ENCODE results near the gene FGA. TPM values are rescaled to one million over a fixed set of nuclear protein-coding genes. Genes with fewer than 3 reads are reported as not detected.
"Not testable (repeated sequence)": the region's sequence is repeated elsewhere in the genome, so short reads cannot be mapped to it uniquely, and the experiment has no call there.

FGA gene
- total RNA-seq, 1 experiment from 2014 or later = not detected

- Histone ChIP-seq H3K36me3 (replicated peaks; ENCODE audit: control insufficient read depth, insufficient read depth, low read length) (no peaks in the 10 kb centered on the region), H3K4me3 (ENCODE audit: insufficient read depth, low read depth, low read length) (no peak overlapping the region), H3K27me3 (ENCODE audit: control insufficient read depth, insufficient read depth, low read length) (no peaks in the 10 kb centered on the region)
- no peak for DNase-seq
These were observed 23.8 kb upstream of the FGA start for GRCh38 chr4:154614306-154614705.

- Histone ChIP-seq H3K36me3 (replicated peaks; ENCODE audit: control insufficient read depth, insufficient read depth, low read length) (no peaks in the 10 kb centered on the region), H3K27me3 (ENCODE audit: control insufficient read depth, insufficient read depth, low read length) (no peaks in the 10 kb centered on the region), H3K4me3 (ENCODE audit: insufficient read depth, low read depth, low read length) (no peak within 1 kb of the TSS)
- no peak for DNase-seq
These were observed 22.2 kb upstream of the FGA start, which contains the start of gene FGG for GRCh38 chr4:154612472-154613414. TSS of gene FGG (minus strand) at chr4:154612656. CDS start at chr4:154612609, 47 bp downstream.

GRCh38 chr4:154611833-154612232 is 21.3 kb upstream of the FGA start:
- no peaks in the 10 kb centered on the region for H3K27me3 ChIP-seq (ENCODE audit: control insufficient read depth, insufficient read depth, low read length)
- no peaks in the 10 kb centered on the region for H3K36me3 ChIP-seq (replicated peaks; ENCODE audit: control insufficient read depth, insufficient read depth, low read length)
- DNase-seq = no peak
- no peak overlapping the region for H3K4me3 ChIP-seq (ENCODE audit: insufficient read depth, low read depth, low read length)

GRCh38 chr4:154610582-154610981 is 20.0 kb upstream of the FGA start:
- no peak overlapping the region for H3K4me3 ChIP-seq (ENCODE audit: insufficient read depth, low read depth, low read length)
- no peaks in the 10 kb centered on the region for H3K27me3 ChIP-seq (ENCODE audit: control insufficient read depth, insufficient read depth, low read length)
- no peak for DNase-seq

GRCh38 chr4:154609532-154609931 is 19.0 kb upstream of the FGA start:
- no peak for DNase-seq

More at GRCh38 chr4:154610582-154610981, 20.0 kb upstream of the FGA start:
- H3K36me3 ChIP-seq (replicated peaks; ENCODE audit: control insufficient read depth, insufficient read depth, low read length) = no peaks in the 10 kb centered on the region

GRCh38 chr4:154608361-154609252 is 18.1 kb upstream of the FGA start:
- H3K27me3 ChIP-seq (ENCODE audit: control insufficient read depth, insufficient read depth, low read length) = no peaks in the 10 kb centered on the region
- H3K36me3 ChIP-seq (replicated peaks; ENCODE audit: control insufficient read depth, insufficient read depth, low read length) = no peaks in the 10 kb centered on the region
- no peak overlapping the region for H3K4me3 ChIP-seq (ENCODE audit: insufficient read depth, low read depth, low read length)
- no peak for DNase-seq

More at GRCh38 chr4:154609532-154609931, 19.0 kb upstream of the FGA start:
- Histone ChIP-seq H3K36me3 (replicated peaks; ENCODE audit: control insufficient read depth, insufficient read depth, low read length) (no peaks in the 10 kb centered on the region), H3K27me3 (ENCODE audit: control insufficient read depth, insufficient read depth, low read length) (no peaks in the 10 kb centered on the region), H3K4me3 (ENCODE audit: insufficient read depth, low read depth, low read length) (no peak overlapping the region)

GRCh38 chr4:154606728-154607723 is 16.5 kb upstream of the FGA start:
- H3K4me3 ChIP-seq (ENCODE audit: insufficient read depth, low read depth, low read length) = no peak overlapping the region
- no peaks in the 10 kb centered on the region for H3K27me3 ChIP-seq (ENCODE audit: control insufficient read depth, insufficient read depth, low read length)
- no peaks in the 10 kb centered on the region for H3K36me3 ChIP-seq (replicated peaks; ENCODE audit: control insufficient read depth, insufficient read depth, low read length)
- DNase-seq = no peak

- H3K27me3 ChIP-seq (ENCODE audit: control insufficient read depth, insufficient read depth, low read length) = no peaks in the 10 kb centered on the region
- DNase-seq = no peak
- H3K4me3 ChIP-seq (ENCODE audit: insufficient read depth, low read depth, low read length) = no peak overlapping the region
- H3K36me3 ChIP-seq (replicated peaks; ENCODE audit: control insufficient read depth, insufficient read depth, low read length) = no peaks in the 10 kb centered on the region
These were observed 14.2 kb upstream of the FGA start for GRCh38 chr4:154604696-154605200.

- H3K36me3 ChIP-seq (replicated peaks; ENCODE audit: control insufficient read depth, insufficient read depth, low read length) = no peaks in the 10 kb centered on the region
These were observed 12.7 kb upstream of the FGA start for GRCh38 chr4:154603033-154603943.

GRCh38 chr4:154602404-154603020 is 12.0 kb upstream of the FGA start:
- no peak for DNase-seq
- Histone ChIP-seq H3K4me3 (ENCODE audit: insufficient read depth, low read depth, low read length) (no peak overlapping the region), H3K27me3 (ENCODE audit: control insufficient read depth, insufficient read depth, low read length) (no peaks in the 10 kb centered on the region), H3K36me3 (replicated peaks; ENCODE audit: control insufficient read depth, insufficient read depth, low read length) (no peaks in the 10 kb centered on the region)

More at GRCh38 chr4:154603033-154603943, 12.7 kb upstream of the FGA start:
- Histone ChIP-seq H3K4me3 (ENCODE audit: insufficient read depth, low read depth, low read length) (no peak overlapping the region), H3K27me3 (ENCODE audit: control insufficient read depth, insufficient read depth, low read length) (no peaks in the 10 kb centered on the region)
- no peak for DNase-seq

GRCh38 chr4:154597798-154598774 is 7.5 kb upstream of the FGA start:
- no peaks in the 10 kb centered on the region for H3K27me3 ChIP-seq (ENCODE audit: control insufficient read depth, insufficient read depth, low read length)
- H3K4me3 ChIP-seq (ENCODE audit: insufficient read depth, low read depth, low read length) = no peak overlapping the region
- no peak for DNase-seq
- H3K36me3 ChIP-seq (replicated peaks; ENCODE audit: control insufficient read depth, insufficient read depth, low read length) = no peaks in the 10 kb centered on the region

GRCh38 chr4:154597281-154597680 is 6.7 kb upstream of the FGA start:
- not testable (repeated sequence) for H3K4me3 ChIP-seq (ENCODE audit: insufficient read depth, low read depth, low read length); H3K27me3 ChIP-seq (ENCODE audit: control insufficient read depth, insufficient read depth, low read length); DNase-seq; H3K36me3 ChIP-seq (replicated peaks; ENCODE audit: control insufficient read depth, insufficient read depth, low read length)

Data from H7 (cell line).